T-cell (primary cell): ENCODE results near the gene MT1F. TPM values are rescaled to one million over a fixed set of nuclear protein-coding genes. Genes with fewer than 3 reads are reported as not detected.

Source experiments
- ATAC-seq, 4 experiments: fragments of 200-7000 bp in 3 of 4; fragments of 150-1000 bp in 1 of 4; cut with Tn5 transposase; replicated peaks in 1 of 4; 1 replicate in 3 of 4; 2 replicates in 1 of 4; pipeline ENCODE4 v1.10.0; 2021; ENCODE audit warnings: moderate library complexity in 3 of 4, mild to moderate bottlenecking in 2 of 4, moderate number of reproducible peaks in 1 of 4
- CTCF ChIA-PET, 2 donors: fragments of 300-600 bp; sonication (Branson Sonifier 250); formaldehyde crosslinking; loops; one replicate each; lab custom pipeline; 2022; ENCODE audit warnings: antibody characterized with exemption in 2 of 2; lab: Charles Lee
- POLR2A ChIA-PET, 2 donors: fragments of 300-600 bp; sonication (Branson Sonifier 250); formaldehyde crosslinking; loops; one replicate each; lab custom pipeline; 2022; ENCODE audit warnings: antibody characterized with exemption in 2 of 2; lab: Charles Lee
- DNase-seq, 35 experiments: peaks; one replicate each; pipeline versions ENCODE4 v3.0.0 to v3.0.0-alpha.2; 2013 to 2023
- H3K27ac ChIP-seq: one replicate; pipeline ENCODE4 v1.5.1; 2013; ENCODE audit warnings: low read length
- H3K27me3 ChIP-seq, 2 experiments: replicated peaks in 1 of 2; 1 replicate in 1 of 2; 2 replicates in 1 of 2; pipeline versions ENCODE4 v1.6.1 to v1.7.0; 2013; ENCODE audit warnings: low read length in 1 of 2, mixed read lengths in 1 of 2; ENCODE audit not compliant: control insufficient read depth in 2 of 2, insufficient read depth in 2 of 2; ENCODE audit errors: extremely low read depth in 1 of 2
- H3K36me3 ChIP-seq, 2 donors: 1 replicate in 1 of 2; 2 replicates in 1 of 2; pipeline versions ENCODE4 v1.6.1 to v1.7.0; 2013; ENCODE audit warnings: low read length in 1 of 2; ENCODE audit not compliant: control insufficient read depth in 2 of 2, insufficient read depth in 1 of 2; ENCODE audit errors: extremely low read depth in 1 of 2
- H3K4me1 ChIP-seq, 2 experiments: 1 replicate in 1 of 2; 2 replicates in 1 of 2; pipeline versions ENCODE4 v1.6.1 to v1.7.0; 2013; ENCODE audit warnings: low read length in 2 of 2, mixed read lengths in 1 of 2; ENCODE audit not compliant: insufficient read depth in 2 of 2, control insufficient read depth in 1 of 2; ENCODE audit errors: extremely low read depth in 1 of 2
- H3K4me3 ChIP-seq, 2 donors: 1 replicate in 1 of 2; 2 replicates in 1 of 2; pipeline versions ENCODE4 v1.5.1 to v1.7.0; 2013; ENCODE audit warnings: mild to moderate bottlenecking in 2 of 2, low read length in 1 of 2, moderate library complexity in 1 of 2; ENCODE audit not compliant: control insufficient read depth in 1 of 2; ENCODE audit errors: extremely low read depth in 1 of 2
- H3K9me3 ChIP-seq: 2 replicates; pipeline ENCODE4 v1.7.0; 2013
- H3K27ac Mint-ChIP-seq, 2 donors: one replicate each; pipeline ENCODE4 v1.8.0; 2020 to 2021; ENCODE audit warnings: mild to moderate bottlenecking in 2 of 2, mixed read lengths in 2 of 2
- H3K27me3 Mint-ChIP-seq, 2 donors: one replicate each; pipeline ENCODE4 v1.8.0; 2021 to 2022; ENCODE audit warnings: mixed read lengths in 2 of 2
- H3K36me3 Mint-ChIP-seq: one replicate; pipeline ENCODE4 v1.8.0; 2021; ENCODE audit warnings: mixed read lengths
- H3K4me1 Mint-ChIP-seq, 3 donors: one replicate each; pipeline ENCODE4 v1.8.0; 2020 to 2022; ENCODE audit warnings: mixed read lengths in 3 of 3, mild to moderate bottlenecking in 1 of 3
- H3K4me3 Mint-ChIP-seq, 3 donors: one replicate each; pipeline ENCODE4 v1.8.0; 2020 to 2022; ENCODE audit warnings: mild to moderate bottlenecking in 3 of 3, mixed read lengths in 3 of 3, moderate library complexity in 3 of 3
- H3K9me3 Mint-ChIP-seq, 3 donors: one replicate each; pipeline ENCODE4 v1.8.0; 2020 to 2022; ENCODE audit warnings: mixed read lengths in 3 of 3
- WGBS: methylation state at CpG from one replicate; pipeline ENCODE4 v1.1.5; 2013; ENCODE audit warnings: missing lambda C conversion rate; ENCODE audit not compliant: insufficient coverage; 5-methylcytosine and 5-hydroxymethylcytosine counted together
- total RNA-seq, 35 experiments: library from RNA in 6 of 35; stranded (reverse) in 6 of 35; fragments of 120-200 nt in 1 of 35; gene quantifications; one replicate each; pipeline versions ENCODE4 v1.2.1 to v1.2.4 and lab custom pipeline; 2013 to 2026

MT1F gene
- total RNA-seq, 5 donors from 2014 or later (not counting 1 experiment from before 2014, with no cell fraction given) = 5.3 to 14.3 (median 9.3) TPM

DNA sequence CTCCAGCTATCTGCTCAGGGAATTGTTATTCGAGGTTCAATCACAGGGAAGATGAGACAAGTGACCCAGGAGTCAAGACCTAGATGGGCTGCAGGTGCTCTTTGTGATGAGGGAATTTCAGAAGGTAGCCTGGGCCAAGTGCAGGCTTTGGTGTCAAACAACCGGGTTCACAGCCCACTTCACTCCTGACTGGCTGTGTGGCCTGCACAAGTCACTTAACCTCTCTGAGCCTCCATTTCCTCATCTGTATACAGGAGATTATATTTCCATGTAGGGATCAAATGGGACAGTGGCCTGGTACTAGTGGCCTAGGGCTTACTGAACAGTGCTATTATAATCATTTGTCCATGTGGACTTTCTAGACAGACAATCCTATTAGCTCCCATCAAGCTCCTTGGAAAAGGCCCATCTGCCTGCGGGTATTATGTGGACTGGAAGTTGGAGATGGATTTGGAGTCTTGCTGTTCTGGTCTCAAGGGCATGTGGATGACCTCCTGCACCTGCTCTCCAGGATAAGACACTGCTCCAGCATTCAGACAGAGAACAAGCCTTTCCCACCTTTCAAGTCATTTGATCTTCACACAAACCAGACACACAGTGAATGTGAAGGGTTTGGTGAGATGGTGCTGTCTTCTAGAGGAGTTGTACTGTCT lies 21.4 kb downstream of the MT1F start:
- H3K27me3 ChIP-seq = peaks cover 0 to 18% of the 10 kb centered on the region in 2 experiments
- Mint-ChIP-seq H3K4me1 (peaks cover 32 to 41% (median 37%) of the 10 kb centered on the region in 3 donors), H3K27me3 (peaks cover 0 to 17% of the 10 kb centered on the region in 2 donors), H3K4me3 (no peak overlapping the region), H3K36me3 (peaks cover under 1% of the 10 kb centered on the region), H3K27ac (peak overlapping the region in 1 of 2 donors; percentile 22), H3K9me3 (no peaks in the 10 kb centered on the region)
- ChIA-PET POLR2A (no interaction called here), CTCF (interaction anchor here in 1 of 2 donors (0.6 kb wide), 1 partner anchor 334 kb away, joined by 3 read pairs; no protein-coding TSS in a partner anchor)
- H3K4me1 ChIP-seq = peaks cover 12 to 39% of the 10 kb centered on the region in 2 experiments
- H3K4me3 ChIP-seq = no peak overlapping the region
- no peak overlapping the region for H3K27ac ChIP-seq
- no peak for DNase-seq
- ATAC-seq = no peak
- no peaks in the 10 kb centered on the region for H3K36me3 ChIP-seq
- WGBS = no CpG with 5 or more reads among the region's 3 CpGs
- no peaks in the 10 kb centered on the region for H3K9me3 ChIP-seq

DNA sequence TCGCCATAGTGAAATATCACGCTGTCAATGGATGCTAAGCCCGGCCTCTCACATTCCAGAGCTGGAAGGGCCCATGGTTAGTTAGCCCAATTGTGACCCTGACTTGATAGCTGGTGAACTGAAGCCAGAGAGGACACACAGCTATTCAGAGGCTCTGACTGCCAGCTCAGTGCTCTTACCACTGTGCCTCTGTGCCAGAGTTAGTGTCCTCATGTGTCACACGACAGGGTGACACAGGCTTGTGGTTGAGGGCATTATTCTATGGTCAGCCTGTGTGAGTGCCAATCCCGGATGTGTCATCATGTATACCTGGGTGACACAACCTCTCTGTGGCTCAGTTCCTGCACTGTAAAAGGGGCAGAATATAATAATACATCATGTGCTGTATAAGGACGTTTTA lies 22.1 kb downstream of the MT1F start:
- no peaks in the 10 kb centered on the region for H3K9me3 Mint-ChIP-seq
- CTCF ChIA-PET = no interaction called here

DNA sequence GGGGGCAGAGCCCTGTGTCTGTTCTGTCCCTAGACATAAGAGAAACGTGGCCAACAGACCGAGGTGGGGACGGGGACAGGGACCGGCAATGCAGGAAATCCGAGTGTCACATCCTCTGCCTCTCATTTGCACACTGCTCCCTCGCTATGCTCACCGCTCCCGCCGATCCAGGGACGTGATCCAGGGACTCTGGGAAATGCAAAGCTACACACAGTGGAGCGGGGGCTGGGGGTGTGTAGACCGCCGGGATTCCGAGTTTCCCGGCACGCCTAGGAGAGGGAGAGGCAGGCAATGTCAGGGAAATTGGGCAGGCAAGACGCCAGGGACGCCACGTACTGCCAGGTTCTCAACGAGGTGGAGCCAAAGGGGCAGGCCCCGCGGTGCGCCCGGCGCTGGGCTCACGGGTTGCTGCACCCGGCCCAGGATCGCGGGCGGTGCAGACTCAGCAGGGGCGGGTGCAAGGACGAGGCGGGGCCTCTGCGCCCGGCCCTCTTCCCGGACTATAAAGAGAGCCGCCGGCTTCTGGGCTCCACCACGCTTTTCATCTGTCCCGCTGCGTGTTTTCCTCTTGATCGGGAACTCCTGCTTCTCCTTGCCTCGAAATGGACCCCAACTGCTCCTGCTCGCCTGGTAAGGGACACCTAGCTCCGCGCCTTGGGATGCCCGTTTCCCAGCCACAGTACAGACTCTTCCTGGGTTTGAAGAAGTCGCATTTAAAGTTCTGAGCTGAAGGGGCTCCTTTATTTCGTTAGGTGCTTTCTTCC lies 24.4 kb downstream of the MT1F start, which contains the start of gene MT1X:
MT1X (plus strand) TSS at position 532 of the 764 bp plus-strand sequence; CDS start at position 603, 71 bp downstream.
- Histone ChIP-seq H3K27me3 (no peaks in the 10 kb centered on the region), H3K27ac (peak within 1 kb of the TSS; percentile 76), H3K4me1 (peaks cover 9 to 26% of the 10 kb centered on the region in 2 experiments), H3K4me3 (peak within 1 kb of the TSS; percentile 69 to 88), H3K9me3 (no peaks in the 10 kb centered on the region), H3K36me3 (no peaks in the 10 kb centered on the region)
- ChIA-PET POLR2A (interaction anchor here in 1 of 2 donors (0.6 kb wide), 1 partner anchor 29 kb away, joined by 3 read pairs; no protein-coding TSS in a partner anchor), CTCF (interaction anchor here (0.5 to 1.1 kb wide), 3 partner anchors 9 to 74 kb away, joined by 3 to 6 read pairs (median 4); partner anchors contain the start of gene MT2A (in 1 of the 2))
- Mint-ChIP-seq H3K27ac (peak within 1 kb of the TSS; percentile 96 to 98), H3K9me3 (peaks cover 0 to 2% (median 0%) of the 10 kb centered on the region in 3 donors), H3K4me3 (peak within 1 kb of the TSS; percentile 91 to 92 (median 91)), H3K36me3 (peaks cover 11% of the 10 kb centered on the region), H3K4me1 (peaks cover 24 to 30% (median 27%) of the 10 kb centered on the region in 3 donors), H3K27me3 (peaks cover 0 to 4% of the 10 kb centered on the region in 2 donors)
- WGBS = under 1% methylated on average over 41 of the region's 49 CpGs
- ATAC-seq (peak; percentile 99), DNase-seq (peak; percentile 68 to 93 (median 82))

More for the DNA sequence above, 22.1 kb downstream of the MT1F start:
- Mint-ChIP-seq H3K27ac (peak overlapping the region in 1 of 2 donors; percentile 22), H3K4me1 (peaks cover 34 to 42% (median 39%) of the 10 kb centered on the region in 3 donors), H3K27me3 (peaks cover 0 to 13% of the 10 kb centered on the region in 2 donors), H3K4me3 (no peak overlapping the region), H3K36me3 (peaks cover 4% of the 10 kb centered on the region)
- no peaks in the 10 kb centered on the region for H3K9me3 ChIP-seq
- no peak overlapping the region for H3K27ac ChIP-seq
- no peaks in the 10 kb centered on the region for H3K36me3 ChIP-seq
- WGBS = 81% methylated on average over 5 of the region's 6 CpGs
- ATAC-seq (no peak), DNase-seq (no peak)
- H3K4me1 ChIP-seq = peaks cover 12 to 39% of the 10 kb centered on the region in 2 experiments
- H3K27me3 ChIP-seq = peaks cover 0 to 18% of the 10 kb centered on the region in 2 experiments
- no peak overlapping the region for H3K4me3 ChIP-seq
- POLR2A ChIA-PET = interaction anchor here in 1 of 2 donors (0.6 kb wide), 1 partner anchor 11 kb away, joined by 3 read pairs; no protein-coding TSS in a partner anchor

DNA sequence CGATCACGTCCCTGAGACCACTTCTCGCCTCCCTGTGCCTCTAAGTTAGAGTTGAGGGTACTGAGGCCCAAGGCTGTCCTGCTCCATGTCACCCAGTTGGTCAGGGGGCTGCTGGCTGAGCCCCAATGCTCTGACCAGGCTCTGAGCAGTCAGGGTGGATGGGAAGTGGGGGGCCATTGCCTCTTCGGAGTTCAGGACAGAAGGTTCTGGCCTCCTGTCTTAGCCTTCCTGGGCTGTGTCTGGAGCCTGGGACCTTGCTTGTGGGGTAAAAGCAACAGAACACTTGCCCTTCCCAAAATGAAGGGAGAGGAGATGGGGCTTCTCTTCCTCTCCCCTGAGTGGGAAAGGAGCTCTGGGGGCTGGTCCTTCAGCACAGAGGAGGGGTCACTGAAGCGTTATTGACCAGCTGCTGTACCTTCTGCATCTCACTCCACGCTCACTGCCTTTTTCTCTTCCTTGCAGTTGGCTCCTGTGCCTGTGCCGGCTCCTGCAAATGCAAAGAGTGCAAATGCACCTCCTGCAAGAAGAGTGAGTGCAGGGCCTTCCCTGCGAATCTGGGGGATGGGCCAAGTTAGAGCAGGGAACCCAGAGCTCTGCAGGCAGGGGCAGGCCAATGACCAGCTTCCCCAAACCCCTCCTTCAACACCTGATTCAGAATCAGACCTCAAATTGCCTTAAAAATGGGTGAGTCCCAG lies 25.1 kb downstream of the MT1F start:
- ChIA-PET POLR2A (interaction anchor here (0.6 to 0.7 kb wide), 2 partner anchors 29 to 60 kb away, joined by 3 to 4 read pairs; no protein-coding TSS in a partner anchor), CTCF (interaction anchor here (0.5 to 1.1 kb wide), 4 partner anchors 8 to 149 kb away, joined by 3 to 6 read pairs (median 4); partner anchors contain the start of gene MT2A (in 1 of the 2))
- H3K27me3 ChIP-seq = no peaks in the 10 kb centered on the region
- peaks cover 9 to 26% of the 10 kb centered on the region in 2 experiments for H3K4me1 ChIP-seq
- H3K4me3 ChIP-seq = peak overlapping the region; percentile 69 to 88
- WGBS = no CpG with 5 or more reads among the region's 8 CpGs
- H3K27ac ChIP-seq = peak overlapping the region; percentile 71
- DNase-seq (peak in 1 of 35 experiments; percentile 17), ATAC-seq (peak; percentile 2 to 12 (median 7))
- H3K9me3 Mint-ChIP-seq = peaks cover 0 to 2% (median 0%) of the 10 kb centered on the region in 3 donors
- H3K9me3 ChIP-seq = no peaks in the 10 kb centered on the region
- no peaks in the 10 kb centered on the region for H3K27me3 Mint-ChIP-seq
- H3K4me3 Mint-ChIP-seq = peak overlapping the region; percentile 91 to 92 (median 91)
- H3K36me3 ChIP-seq = no peaks in the 10 kb centered on the region
- peaks cover 11% of the 10 kb centered on the region for H3K36me3 Mint-ChIP-seq
- peaks cover 24 to 30% (median 27%) of the 10 kb centered on the region in 3 donors for H3K4me1 Mint-ChIP-seq
- peak overlapping the region; percentile 96 to 98 for H3K27ac Mint-ChIP-seq

DNA sequence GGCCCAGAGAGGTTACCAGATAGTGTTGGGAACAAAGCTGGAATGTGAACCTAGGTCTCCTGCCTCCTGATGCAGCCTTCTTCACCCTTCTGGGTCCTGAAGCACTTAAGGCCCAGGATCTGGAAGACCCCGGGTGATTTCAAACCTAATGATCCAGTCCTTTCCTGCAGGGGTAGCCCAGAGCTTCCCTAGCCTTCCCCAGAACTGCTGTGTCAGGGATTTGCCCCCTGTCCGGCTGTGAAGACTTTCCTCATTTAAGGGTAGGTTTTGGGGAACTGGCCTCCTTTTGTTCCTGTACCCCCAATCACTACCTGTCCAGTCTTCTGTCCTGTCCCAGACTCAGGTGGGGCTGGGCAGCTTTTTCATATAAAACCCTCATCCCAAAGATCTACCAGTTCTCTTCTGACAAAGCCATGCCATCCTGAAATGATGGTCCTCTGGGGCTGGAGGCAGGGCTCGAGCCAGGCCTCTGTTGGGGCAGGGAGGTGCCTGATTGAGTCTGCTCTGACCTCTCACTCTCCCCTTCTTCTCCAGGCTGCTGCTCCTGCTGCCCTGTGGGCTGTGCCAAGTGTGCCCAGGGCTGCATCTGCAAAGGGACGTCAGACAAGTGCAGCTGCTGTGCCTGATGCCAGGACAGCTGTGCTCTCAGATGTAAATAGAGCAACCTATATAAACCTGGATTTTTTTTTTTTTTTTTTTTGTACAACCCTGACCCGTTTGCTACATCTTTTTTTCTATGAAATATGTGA lies 25.8 kb downstream of the MT1F start:
- peaks cover 9 to 26% of the 10 kb centered on the region in 2 experiments for H3K4me1 ChIP-seq
- Mint-ChIP-seq H3K27ac (peak overlapping the region; percentile 39 to 55), H3K4me1 (peaks cover 24 to 30% (median 27%) of the 10 kb centered on the region in 3 donors), H3K9me3 (peaks cover 0 to 2% (median 0%) of the 10 kb centered on the region in 3 donors), H3K4me3 (peak overlapping the region; percentile 91 to 92 (median 91)), H3K27me3 (no peaks in the 10 kb centered on the region), H3K36me3 (peaks cover 11% of the 10 kb centered on the region)
- ATAC-seq = no peak
- H3K9me3 ChIP-seq = no peaks in the 10 kb centered on the region
- no CpG with 5 or more reads among the region's 5 CpGs for WGBS
- no peaks in the 10 kb centered on the region for H3K36me3 ChIP-seq
- no peak for DNase-seq
- POLR2A ChIA-PET = interaction anchor here in 1 of 2 donors (0.7 kb wide), 1 partner anchor 60 kb away, joined by 4 read pairs; no protein-coding TSS in a partner anchor
- CTCF ChIA-PET = interaction anchor here (0.5 to 1.3 kb wide), 4 partner anchors 18 to 410 kb away, joined by 3 to 6 read pairs (median 4); no protein-coding TSS in a partner anchor
- no peaks in the 10 kb centered on the region for H3K27me3 ChIP-seq
- peak overlapping the region in 1 of 2 donors; percentile 69 for H3K4me3 ChIP-seq
- H3K27ac ChIP-seq = no peak overlapping the region
